ENCODE results near the gene RNLS. TPM values are rescaled to one million over a fixed set of nuclear protein-coding genes. Genes with fewer than 3 reads are reported as not detected.

The RNLS gene
- total and polyA plus RNA-seq, 4 donors = 5.8 to 11.6 (median 7.9) TPM

DNA sequence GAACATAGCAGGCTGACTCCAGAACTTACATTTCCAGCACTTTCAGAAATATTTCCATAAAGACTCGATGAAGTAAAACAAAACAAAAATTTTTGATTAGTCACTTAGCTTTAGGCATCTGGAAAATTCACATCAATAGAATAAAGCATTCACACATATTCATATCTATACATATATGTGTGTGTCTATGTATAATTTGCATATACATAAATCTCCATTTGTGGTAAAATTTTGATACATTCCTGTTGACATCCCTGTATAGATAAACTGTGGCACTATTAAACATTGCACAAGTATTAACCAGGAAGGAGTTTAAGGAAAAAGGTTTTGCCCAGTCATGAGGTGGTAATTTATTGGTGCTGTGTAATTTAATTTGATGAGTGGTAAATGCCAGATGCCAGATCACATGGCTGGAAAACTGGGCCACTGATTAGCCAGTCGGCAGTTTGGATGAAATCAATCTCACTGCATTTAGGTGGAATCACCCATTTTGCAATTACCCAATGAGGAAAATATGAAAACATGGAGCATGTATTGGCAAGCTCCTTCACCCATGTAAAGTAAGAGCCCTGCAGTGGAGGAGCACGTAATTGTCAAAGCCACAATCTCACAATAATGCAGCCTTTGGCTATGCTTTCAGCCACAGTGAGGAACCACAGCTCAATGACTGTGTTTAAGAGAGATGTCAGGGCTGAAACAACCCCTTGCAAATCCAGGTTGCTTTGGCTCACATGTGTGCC is 294.6 kb downstream of the RNLS start:
- DNase-seq = no peak
- 91 to 93% methylated on average over 3 of the region's 3 CpGs for WGBS, 2 donors
- Histone ChIP-seq H3K9me3 (ENCODE audit: control insufficient read depth in 4 of 4, insufficient read depth in 3 of 4, low read length in 3 of 4) (no peaks in the 10 kb centered on the region), H3K27me3 (ENCODE audit: control insufficient read depth in 3 of 3, insufficient read depth in 3 of 3, low read length in 2 of 3) (no peaks in the 10 kb centered on the region), H3K4me1 (ENCODE audit: control insufficient read depth in 5 of 5, insufficient read depth in 5 of 5, low read length in 5 of 5) (no peaks in the 10 kb centered on the region), H3K27ac (ENCODE audit: low read depth in 1 of 2, low read length in 1 of 2) (no peak overlapping the region), H3K4me3 (no peak overlapping the region), H3K36me3 (ENCODE audit: control insufficient read depth in 4 of 4, insufficient read depth in 4 of 4, low read length in 4 of 4) (no peaks in the 10 kb centered on the region), H3K9ac (ENCODE audit: insufficient read depth in 1 of 2, low read length in 2 of 2) (no peak overlapping the region)
- TF ChIP-seq, protein P1, sequence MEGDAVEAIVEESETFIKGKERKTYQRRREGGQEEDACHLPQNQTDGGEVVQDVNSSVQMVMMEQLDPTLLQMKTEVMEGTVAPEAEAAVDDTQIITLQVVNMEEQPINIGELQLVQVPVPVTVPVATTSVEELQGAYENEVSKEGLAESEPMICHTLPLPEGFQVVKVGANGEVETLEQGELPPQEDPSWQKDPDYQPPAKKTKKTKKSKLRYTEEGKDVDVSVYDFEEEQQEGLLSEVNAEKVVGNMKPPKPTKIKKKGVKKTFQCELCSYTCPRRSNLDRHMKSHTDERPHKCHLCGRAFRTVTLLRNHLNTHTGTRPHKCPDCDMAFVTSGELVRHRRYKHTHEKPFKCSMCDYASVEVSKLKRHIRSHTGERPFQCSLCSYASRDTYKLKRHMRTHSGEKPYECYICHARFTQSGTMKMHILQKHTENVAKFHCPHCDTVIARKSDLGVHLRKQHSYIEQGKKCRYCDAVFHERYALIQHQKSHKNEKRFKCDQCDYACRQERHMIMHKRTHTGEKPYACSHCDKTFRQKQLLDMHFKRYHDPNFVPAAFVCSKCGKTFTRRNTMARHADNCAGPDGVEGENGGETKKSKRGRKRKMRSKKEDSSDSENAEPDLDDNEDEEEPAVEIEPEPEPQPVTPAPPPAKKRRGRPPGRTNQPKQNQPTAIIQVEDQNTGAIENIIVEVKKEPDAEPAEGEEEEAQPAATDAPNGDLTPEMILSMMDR (IDR thresholded peaks at IDR 0.05; ENCODE audit: control extremely low read depth, extremely low read depth) = no peak
- no peak for ATAC-seq (ENCODE audit: insufficient read depth, low FRiP score)

DNA sequence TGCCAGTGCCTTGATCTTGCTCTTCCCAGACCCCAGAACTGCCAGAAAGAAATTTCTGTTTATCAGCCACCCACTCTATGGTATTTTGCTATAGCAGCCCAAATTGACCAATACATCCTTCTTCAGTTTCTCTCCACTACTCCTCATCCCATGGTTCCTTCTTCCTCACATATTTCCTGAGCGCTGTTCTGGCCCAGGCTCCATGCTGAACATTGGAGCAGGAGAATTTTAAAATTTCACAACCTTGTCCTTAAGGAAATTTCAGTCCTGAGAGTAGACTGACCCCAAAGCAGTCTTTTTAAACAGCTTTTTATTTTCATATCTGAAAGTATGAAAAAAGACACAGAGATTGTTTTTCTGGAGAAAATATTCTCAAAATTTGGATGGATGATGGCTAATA is 297.1 kb downstream of the RNLS start:
- H3K36me3 ChIP-seq (ENCODE audit: control insufficient read depth in 4 of 4, insufficient read depth in 4 of 4, low read length in 4 of 4) = no peaks in the 10 kb centered on the region
- H3K4me3 ChIP-seq = no peak overlapping the region
- no peak for DNase-seq
- no peaks in the 10 kb centered on the region for H3K27me3 ChIP-seq (ENCODE audit: control insufficient read depth in 3 of 3, insufficient read depth in 3 of 3, low read length in 2 of 3)
- no peaks in the 10 kb centered on the region for H3K9me3 ChIP-seq (ENCODE audit: control insufficient read depth in 4 of 4, insufficient read depth in 3 of 4, low read length in 3 of 4)
- no peak for ATAC-seq (ENCODE audit: insufficient read depth, low FRiP score)
- no peak overlapping the region for H3K27ac ChIP-seq (ENCODE audit: low read depth in 1 of 2, low read length in 1 of 2)
- TF ChIP-seq, protein P1 (IDR thresholded peaks at IDR 0.05; ENCODE audit: control extremely low read depth, extremely low read depth) = no peak
- WGBS, 2 donors = 95 to 100% methylated on average over 1 of the region's 1 CpG
- H3K9ac ChIP-seq (ENCODE audit: insufficient read depth in 1 of 2, low read length in 2 of 2) = no peak overlapping the region
- peaks cover 0 to 12% (median 5%) of the 10 kb centered on the region in 5 donors for H3K4me1 ChIP-seq (ENCODE audit: control insufficient read depth in 5 of 5, insufficient read depth in 5 of 5, low read length in 5 of 5)

DNA sequence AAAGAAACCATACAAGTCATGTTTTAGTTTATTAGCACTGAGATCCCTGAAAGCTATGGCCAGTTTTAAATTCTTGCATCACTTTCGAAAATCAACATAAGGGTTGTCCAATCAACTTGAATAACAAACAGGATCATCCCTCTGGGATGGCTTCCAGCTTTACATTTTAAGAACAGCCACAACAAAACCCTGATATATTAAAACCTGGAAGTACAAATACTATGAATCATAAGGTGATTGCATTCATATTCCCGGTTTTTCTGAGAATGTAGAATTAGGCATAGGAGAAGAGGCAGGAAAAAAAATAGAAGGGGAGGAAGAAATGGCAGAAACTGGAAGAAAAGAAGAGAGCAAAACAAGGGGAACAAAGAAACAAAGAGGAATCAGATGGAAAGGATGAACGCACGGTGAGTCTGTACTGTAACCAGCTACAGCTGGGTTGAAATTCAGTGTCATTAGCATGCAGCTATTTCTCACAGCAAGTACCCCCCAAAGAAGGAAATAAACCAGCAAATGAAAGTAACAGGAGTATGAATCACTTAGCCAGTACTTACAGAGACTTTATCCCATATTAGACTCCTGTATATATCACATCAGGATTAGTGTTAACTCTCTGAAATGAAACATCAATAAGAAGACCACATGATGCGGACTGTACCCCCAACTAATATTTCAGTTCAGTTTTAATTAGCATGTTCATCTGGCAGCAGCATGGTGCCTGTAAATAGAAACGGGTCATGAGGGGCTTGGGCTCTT is 301.3 kb downstream of the RNLS start:
- H3K36me3 ChIP-seq (ENCODE audit: control insufficient read depth in 4 of 4, insufficient read depth in 4 of 4, low read length in 4 of 4) = no peaks in the 10 kb centered on the region
- H3K27me3 ChIP-seq (ENCODE audit: control insufficient read depth in 3 of 3, insufficient read depth in 3 of 3, low read length in 2 of 3) = no peaks in the 10 kb centered on the region
- no peak overlapping the region for H3K27ac ChIP-seq (ENCODE audit: low read depth in 1 of 2, low read length in 1 of 2)
- H3K4me1 ChIP-seq (ENCODE audit: control insufficient read depth in 5 of 5, insufficient read depth in 5 of 5, low read length in 5 of 5) = peaks cover 0 to 12% (median 5%) of the 10 kb centered on the region in 5 donors
- TF ChIP-seq, protein P1 (IDR thresholded peaks at IDR 0.05; ENCODE audit: control extremely low read depth, extremely low read depth) = no peak
- DNase-seq (peak in 2 of 3 donors; percentile 17 to 50), ATAC-seq (ENCODE audit: insufficient read depth, low FRiP score) (no peak)
- peak overlapping the region in 1 of 2 donors; percentile 23 for H3K9ac ChIP-seq (ENCODE audit: insufficient read depth in 1 of 2, low read length in 2 of 2)
- H3K9me3 ChIP-seq (ENCODE audit: control insufficient read depth in 4 of 4, insufficient read depth in 3 of 4, low read length in 3 of 4) = no peaks in the 10 kb centered on the region
- 75 to 85% methylated on average over 6 of the region's 6 CpGs for WGBS, 2 donors
- no peak overlapping the region for H3K4me3 ChIP-seq

Measured in lung (tissue), 12 donors.